ENCODE results near the gene SMCO1.
"Not testable (repeated sequence)": the region's sequence is repeated elsewhere in the genome, so short reads cannot be mapped to it uniquely, and the experiment has no call there.

Gene SMCO1

GRCh38 chr3:196523841-196524240 is 8.7 kb upstream of the SMCO1 start:
- no peak for DNase-seq (ENCODE audit: low read depth in 1 of 2, low spot score in 1 of 2)

GRCh38 chr3:196521291-196521690 is 6.1 kb upstream of the SMCO1 start:
- not testable (repeated sequence) for DNase-seq (ENCODE audit: low read depth in 1 of 2, low spot score in 1 of 2)

GRCh38 chr3:196519718-196520082 is 4.6 kb upstream of the SMCO1 start:
- DNase-seq (ENCODE audit: low read depth in 1 of 2, low spot score in 1 of 2): no peak

DNA sequence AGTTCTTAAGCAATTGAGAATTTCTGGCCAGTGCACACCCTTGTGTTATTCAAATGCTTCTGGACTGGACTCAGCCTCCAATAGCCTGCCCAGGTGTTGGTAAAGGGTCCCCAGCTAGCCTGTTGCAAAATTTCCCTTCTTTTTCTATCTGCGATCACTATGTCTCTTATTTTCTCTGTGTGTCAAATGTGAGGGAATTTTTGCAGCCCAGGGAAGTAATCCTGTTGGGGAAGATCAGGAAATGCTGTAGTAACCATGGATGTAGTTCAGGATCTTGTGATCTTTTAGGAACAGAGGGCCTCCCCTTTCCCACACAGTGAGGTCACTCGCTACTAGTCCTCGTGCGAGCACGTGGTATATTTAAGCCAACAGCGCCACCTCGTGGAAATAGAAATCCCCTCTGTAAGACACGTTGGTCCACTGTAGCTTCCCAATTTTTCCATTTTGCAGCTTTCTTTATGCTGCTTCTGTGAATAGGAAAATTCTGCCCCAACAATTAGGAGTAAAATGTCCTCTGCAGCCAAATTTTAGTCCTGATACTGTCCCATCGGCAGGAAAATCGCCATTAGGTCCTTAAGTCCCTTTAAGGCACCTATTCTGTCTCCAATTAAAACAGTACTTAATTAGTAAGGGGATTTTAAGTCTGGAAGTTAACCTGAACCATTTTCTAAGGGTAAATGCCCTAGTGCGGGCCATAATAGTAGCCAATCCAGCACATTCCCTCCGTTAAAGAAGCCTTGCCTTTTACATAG is 4.0 kb upstream of the SMCO1 start:
- peak; percentile 32 to 35 for DNase-seq (ENCODE audit: low read depth in 1 of 2, low spot score in 1 of 2)

DNA sequence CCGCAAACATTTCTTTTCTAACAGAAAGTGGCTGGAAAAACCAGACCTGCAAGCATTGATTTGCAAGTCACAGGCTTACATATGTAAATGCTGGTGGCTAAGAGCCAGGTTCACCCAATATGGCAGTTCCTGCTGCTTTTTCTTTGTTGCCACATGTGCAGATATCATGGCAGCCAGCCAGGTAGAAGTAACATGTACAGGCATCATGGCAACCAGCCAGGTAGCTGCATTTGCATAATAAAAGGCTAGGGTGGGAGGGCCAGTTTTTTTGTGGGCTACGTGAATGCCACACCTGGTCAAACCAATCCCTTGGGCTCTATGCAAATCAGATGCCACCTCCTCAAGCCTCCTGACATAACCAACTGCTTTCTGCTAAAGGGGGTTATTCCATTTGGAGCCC is 2.8 kb upstream of the SMCO1 start:
- no peak for DNase-seq (ENCODE audit: low read depth in 1 of 2, low spot score in 1 of 2)

- DNase-seq (ENCODE audit: low read depth in 1 of 2, low spot score in 1 of 2): no peak
Measured at GRCh38 chr3:196517162-196517800, 2.1 kb upstream of the SMCO1 start.

GRCh38 chr3:196514350-196514716 is 813 bp downstream of the SMCO1 start:
- no peak for DNase-seq (ENCODE audit: low read depth in 1 of 2, low spot score in 1 of 2)

- no peak for DNase-seq (ENCODE audit: low read depth in 1 of 2, low spot score in 1 of 2)
Measured at GRCh38 chr3:196513697-196514349, 1.3 kb downstream of the SMCO1 start.

DNA sequence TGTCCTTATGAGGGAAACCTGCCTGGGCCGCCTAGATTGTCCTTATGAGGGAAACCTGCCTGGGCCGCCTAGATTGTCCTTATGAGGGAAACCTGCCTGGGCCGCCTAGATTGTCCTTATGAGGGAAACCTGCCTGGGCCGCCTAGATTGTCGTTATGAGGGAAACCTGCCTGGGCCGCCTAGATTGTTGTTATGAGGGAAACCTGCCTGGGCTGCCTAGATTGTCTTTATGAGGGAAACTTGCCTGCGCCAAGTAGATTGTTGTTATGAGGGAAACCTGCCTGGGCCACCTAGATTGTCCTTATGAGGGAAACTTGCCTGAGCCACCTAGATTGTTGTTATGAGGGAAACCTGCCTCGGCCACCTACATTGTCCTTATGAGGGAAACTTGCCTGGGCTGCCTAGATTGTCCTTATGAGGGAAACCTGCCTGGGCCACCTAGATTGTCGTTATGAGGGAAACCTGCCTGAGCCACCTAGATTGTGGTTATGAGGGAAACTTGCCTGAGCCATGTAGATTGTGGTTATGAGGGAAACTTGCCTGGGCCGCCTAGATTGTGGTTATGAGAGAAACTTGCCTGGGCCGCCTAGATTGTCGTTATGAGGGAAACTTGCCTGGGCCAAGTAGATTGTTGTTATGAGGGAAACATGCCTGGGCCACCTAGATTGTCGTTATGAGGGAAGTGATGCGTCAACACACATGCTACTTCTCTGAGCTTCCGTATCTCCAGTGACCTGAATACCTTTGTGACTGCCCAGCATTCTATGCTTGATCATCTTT is 3.3 kb downstream of the SMCO1 start:
- DNase-seq (ENCODE audit: low read depth in 1 of 2, low spot score in 1 of 2): not testable (repeated sequence)

DNA sequence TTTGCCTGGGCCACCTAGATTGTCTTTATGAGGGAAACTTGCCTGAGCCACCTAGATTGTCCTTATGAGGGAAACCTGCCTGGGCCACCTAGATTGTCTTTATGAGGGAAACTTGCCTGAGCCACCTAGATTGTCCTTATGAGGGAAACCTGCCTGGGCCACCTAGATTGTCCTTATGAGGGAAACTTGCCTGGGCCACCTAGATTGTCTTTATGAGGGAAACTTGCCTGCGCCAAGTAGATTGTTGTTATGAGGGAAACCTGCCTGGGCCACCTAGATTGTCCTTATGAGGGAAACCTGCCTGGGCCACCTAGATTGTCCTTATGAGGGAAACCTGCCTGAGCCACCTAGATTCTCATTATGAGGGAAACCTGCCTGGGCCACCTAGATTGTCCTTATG is 4.0 kb downstream of the SMCO1 start:
- not testable (repeated sequence) for DNase-seq (ENCODE audit: low read depth in 1 of 2, low spot score in 1 of 2)

- DNase-seq (ENCODE audit: low read depth in 1 of 2, low spot score in 1 of 2): no peak
Measured at GRCh38 chr3:196506687-196507086, 8.5 kb downstream of the SMCO1 start.

DNA sequence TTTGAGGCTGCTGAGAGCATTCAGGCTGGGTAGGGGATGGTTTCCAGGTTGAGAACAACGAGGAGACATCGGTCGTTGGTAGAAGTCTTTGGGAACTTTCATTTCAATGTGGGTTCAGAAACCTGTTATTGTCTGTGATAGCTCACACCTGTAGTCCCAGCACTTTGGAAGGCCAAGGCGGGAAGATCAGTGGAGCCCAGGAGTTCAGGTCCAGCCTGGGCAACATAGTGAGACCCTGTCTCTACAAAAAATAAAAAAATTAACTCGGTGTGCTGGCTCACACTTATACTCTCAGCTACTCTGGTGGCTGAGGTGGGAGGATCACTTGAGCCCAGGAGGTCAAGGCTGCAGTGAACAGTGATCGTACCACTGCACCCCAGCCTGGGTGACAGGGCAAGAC is 10.6 kb downstream of the SMCO1 start:
- no peak for DNase-seq (ENCODE audit: low read depth in 1 of 2, low spot score in 1 of 2)

DNA sequence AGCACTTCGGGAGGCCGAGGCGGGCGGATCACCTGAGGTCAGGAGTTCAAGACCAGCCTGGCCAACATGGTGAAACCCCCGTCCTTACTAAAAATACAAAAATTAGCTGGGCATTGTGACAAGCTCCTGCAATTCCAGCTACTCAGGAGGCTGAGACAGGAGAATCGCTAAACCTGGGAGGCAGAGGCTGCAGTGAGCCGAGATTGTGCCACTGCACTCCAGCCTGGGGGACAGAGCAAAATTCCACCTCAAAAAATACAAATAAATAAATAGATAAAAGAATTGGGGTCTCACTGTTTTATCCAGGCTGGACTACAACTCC is 11.1 kb downstream of the SMCO1 start:
- DNase-seq (ENCODE audit: low read depth in 1 of 2, low spot score in 1 of 2): not testable (repeated sequence)

- DNase-seq (ENCODE audit: low read depth in 1 of 2, low spot score in 1 of 2): peak; percentile 82
Measured at GRCh38 chr3:196503196-196504076, 11.7 kb downstream of the SMCO1 start, which contains the start of gene RNF168. TSS of gene RNF168 (minus strand) at chr3:196503768. CDS start at chr3:196503173, 595 bp downstream.

GRCh38 chr3:196502775-196503195 is 12.4 kb downstream of the SMCO1 start:
- DNase-seq (ENCODE audit: low read depth in 1 of 2, low spot score in 1 of 2): peak; percentile 27 to 41

- no peak for DNase-seq (ENCODE audit: low read depth in 1 of 2, low spot score in 1 of 2)
Measured at GRCh38 chr3:196501316-196502044, 13.7 kb downstream of the SMCO1 start.

- DNase-seq (ENCODE audit: low read depth in 1 of 2, low spot score in 1 of 2): no peak
Measured at GRCh38 chr3:196499807-196500524, 15.2 kb downstream of the SMCO1 start.

DNA sequence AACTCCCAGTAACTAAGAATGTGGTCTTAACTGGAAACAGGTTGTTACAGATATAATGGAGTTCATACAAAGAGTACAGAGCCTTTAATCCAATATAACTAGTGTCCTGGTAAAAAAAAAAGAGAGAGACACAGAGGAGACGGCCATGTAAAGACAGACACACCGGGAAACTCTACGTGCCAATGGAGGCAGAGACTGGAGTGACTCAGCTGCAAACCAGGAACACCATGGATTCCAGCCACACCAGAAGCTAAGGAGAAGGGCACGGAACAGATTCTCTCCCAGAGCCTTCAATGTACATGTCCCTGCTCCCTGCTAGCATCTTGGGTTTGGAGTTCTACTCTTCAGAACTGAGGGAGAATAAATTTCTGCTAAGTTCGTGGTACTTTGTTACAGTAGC is 16.1 kb downstream of the SMCO1 start:
- no peak for DNase-seq (ENCODE audit: low read depth in 1 of 2, low spot score in 1 of 2)

GRCh38 chr3:196498297-196498696 is 16.8 kb downstream of the SMCO1 start:
- no peak for DNase-seq (ENCODE audit: low read depth in 1 of 2, low spot score in 1 of 2)
